HUES6 (cell line): ENCODE results near the gene ATRN.

Source experiments
- H3K27ac ChIP-seq: 2 replicates; pipeline ENCODE4 v1.7.0; 2013; ENCODE audit warnings: low read depth, mild to moderate bottlenecking, low read length, inconsistent platforms
- H3K27me3 ChIP-seq: 2 replicates; pipeline ENCODE4 v1.6.1; 2013; ENCODE audit warnings: low read length; ENCODE audit not compliant: control insufficient read depth, insufficient read depth
- H3K36me3 ChIP-seq: 2 replicates; pipeline ENCODE4 v1.6.1; 2013; ENCODE audit warnings: low read length; ENCODE audit not compliant: control insufficient read depth, insufficient read depth
- H3K4me1 ChIP-seq: 2 replicates; pipeline ENCODE4 v1.6.1; 2013; ENCODE audit warnings: low read length; ENCODE audit not compliant: control insufficient read depth, insufficient read depth
- H3K4me3 ChIP-seq: 2 replicates; pipeline ENCODE4 v1.5.1; 2013; ENCODE audit warnings: low read depth, low read length
- H3K9ac ChIP-seq: one replicate; pipeline ENCODE4 v1.6.1; 2013; ENCODE audit warnings: mild to moderate bottlenecking, low read length
- H3K9me3 ChIP-seq: 2 replicates; pipeline ENCODE4 v1.6.1; 2013; ENCODE audit warnings: low read depth, low read length; ENCODE audit not compliant: control insufficient read depth, insufficient read depth

The ATRN gene

GRCh38 chr20:3646651-3647050, 175.8 kb downstream of the ATRN start:
- Histone ChIP-seq H3K36me3 (peaks cover 7% of the 10 kb centered on the region; the same call in 1 of the 2 replicates), H3K4me3 (no peak overlapping the region), H3K27ac (no peak overlapping the region), H3K27me3 (no peaks in the 10 kb centered on the region), H3K9me3 (no peaks in the 10 kb centered on the region), H3K4me1 (no peaks in the 10 kb centered on the region), H3K9ac (no peak overlapping the region)

- Histone ChIP-seq H3K4me1 (no peaks in the 10 kb centered on the region), H3K36me3 (peaks cover 7% of the 10 kb centered on the region; the same call in 1 of the 2 replicates), H3K9ac (no peak overlapping the region), H3K9me3 (no peaks in the 10 kb centered on the region), H3K4me3 (no peak overlapping the region), H3K27ac (no peak overlapping the region), H3K27me3 (no peaks in the 10 kb centered on the region)
Measured at GRCh38 chr20:3647473-3647872, 176.7 kb downstream of the ATRN start.

GRCh38 chr20:3648951-3649350, 178.1 kb downstream of the ATRN start:
- H3K27me3 ChIP-seq = no peaks in the 10 kb centered on the region
- no peak overlapping the region for H3K9ac ChIP-seq
- H3K4me3 ChIP-seq = no peak overlapping the region
- no peaks in the 10 kb centered on the region for H3K9me3 ChIP-seq
- no peaks in the 10 kb centered on the region for H3K4me1 ChIP-seq
- H3K36me3 ChIP-seq = peaks cover 7% of the 10 kb centered on the region; the same call in 1 of the 2 replicates
- no peak overlapping the region for H3K27ac ChIP-seq

GRCh38 chr20:3651204-3651962, 180.6 kb downstream of the ATRN start:
- H3K27me3 ChIP-seq = no peaks in the 10 kb centered on the region
- peaks cover 3% of the 10 kb centered on the region; the same call in 1 of the 2 replicates for H3K36me3 ChIP-seq
- H3K9me3 ChIP-seq = no peaks in the 10 kb centered on the region
- H3K4me3 ChIP-seq = no peak overlapping the region
- no peaks in the 10 kb centered on the region for H3K4me1 ChIP-seq
- H3K27ac ChIP-seq = no peak overlapping the region
- H3K9ac ChIP-seq = no peak overlapping the region

GRCh38 chr20:3652221-3652620, 181.4 kb downstream of the ATRN start:
- no peaks in the 10 kb centered on the region for H3K9me3 ChIP-seq
- H3K4me1 ChIP-seq = no peaks in the 10 kb centered on the region
- no peak overlapping the region for H3K27ac ChIP-seq
- H3K36me3 ChIP-seq = peaks cover 3% of the 10 kb centered on the region; the same call in 1 of the 2 replicates
- no peak overlapping the region for H3K9ac ChIP-seq
- no peaks in the 10 kb centered on the region for H3K27me3 ChIP-seq
- H3K4me3 ChIP-seq = no peak overlapping the region

- Histone ChIP-seq H3K36me3 (no peaks in the 10 kb centered on the region; the same call in 1 of the 2 replicates), H3K4me1 (no peaks in the 10 kb centered on the region), H3K27ac (no peak overlapping the region), H3K4me3 (no peak overlapping the region), H3K27me3 (no peaks in the 10 kb centered on the region), H3K9me3 (no peaks in the 10 kb centered on the region), H3K9ac (no peak overlapping the region)
Measured at GRCh38 chr20:3652676-3653596, 182.1 kb downstream of the ATRN start.

GRCh38 chr20:3653921-3654320, 183.1 kb downstream of the ATRN start:
- H3K27ac ChIP-seq = no peak overlapping the region

GRCh38 chr20:3654326-3655130, 183.7 kb downstream of the ATRN start:
- Histone ChIP-seq H3K27ac (no peak overlapping the region), H3K4me3 (no peak overlapping the region), H3K9ac (no peak overlapping the region), H3K4me1 (no peaks in the 10 kb centered on the region; the same call in 1 of the 2 replicates), H3K36me3 (no peaks in the 10 kb centered on the region; the same call in 1 of the 2 replicates), H3K27me3 (peaks cover 7% of the 10 kb centered on the region), H3K9me3 (no peaks in the 10 kb centered on the region)

More at GRCh38 chr20:3653921-3654320, 183.1 kb downstream of the ATRN start:
- H3K36me3 ChIP-seq = no peaks in the 10 kb centered on the region; the same call in 1 of the 2 replicates
- no peaks in the 10 kb centered on the region for H3K9me3 ChIP-seq
- H3K9ac ChIP-seq = no peak overlapping the region
- H3K4me1 ChIP-seq = no peaks in the 10 kb centered on the region; the same call in 1 of the 2 replicates
- peaks cover 1% of the 10 kb centered on the region for H3K27me3 ChIP-seq
- H3K4me3 ChIP-seq = no peak overlapping the region

GRCh38 chr20:3655131-3655405, 184.2 kb downstream of the ATRN start:
- no peak overlapping the region for H3K9ac ChIP-seq
- no peaks in the 10 kb centered on the region for H3K36me3 ChIP-seq
- H3K27me3 ChIP-seq = peaks cover 13% of the 10 kb centered on the region
- no peaks in the 10 kb centered on the region for H3K9me3 ChIP-seq
- no peak overlapping the region for H3K4me3 ChIP-seq
- no peak overlapping the region for H3K27ac ChIP-seq
- peaks cover 5% of the 10 kb centered on the region for H3K4me1 ChIP-seq

- Histone ChIP-seq H3K4me1 (peaks cover 7% of the 10 kb centered on the region), H3K27me3 (peaks cover 44% of the 10 kb centered on the region), H3K27ac (no peak overlapping the region), H3K9me3 (no peaks in the 10 kb centered on the region), H3K9ac (no peak overlapping the region), H3K36me3 (no peaks in the 10 kb centered on the region), H3K4me3 (no peak overlapping the region)
Measured at GRCh38 chr20:3658019-3658715, 187.3 kb downstream of the ATRN start.
